ENCODE results near the gene DOCK6.
"Not testable (repeated sequence)": the region's sequence is repeated elsewhere in the genome, so short reads cannot be mapped to it uniquely, and the experiment has no call there.

DNA sequence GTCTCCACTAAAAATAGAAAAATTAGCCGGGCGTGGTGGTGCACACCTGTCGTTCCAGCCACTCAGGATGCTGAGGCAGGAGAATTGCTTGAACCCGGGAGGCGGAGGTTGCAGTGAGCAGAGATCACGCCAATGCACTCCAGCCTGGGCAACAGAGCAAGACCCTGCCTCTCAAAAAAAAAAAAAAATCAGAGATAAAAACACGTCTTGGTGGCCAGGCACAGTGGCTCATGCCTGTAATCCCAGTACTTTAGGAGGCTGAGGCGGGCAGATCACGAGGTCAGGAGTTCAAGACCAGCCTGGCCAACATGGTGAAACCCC, 83.2 kb downstream of the DOCK6 start:
- TF ChIP-seq, protein P1, sequence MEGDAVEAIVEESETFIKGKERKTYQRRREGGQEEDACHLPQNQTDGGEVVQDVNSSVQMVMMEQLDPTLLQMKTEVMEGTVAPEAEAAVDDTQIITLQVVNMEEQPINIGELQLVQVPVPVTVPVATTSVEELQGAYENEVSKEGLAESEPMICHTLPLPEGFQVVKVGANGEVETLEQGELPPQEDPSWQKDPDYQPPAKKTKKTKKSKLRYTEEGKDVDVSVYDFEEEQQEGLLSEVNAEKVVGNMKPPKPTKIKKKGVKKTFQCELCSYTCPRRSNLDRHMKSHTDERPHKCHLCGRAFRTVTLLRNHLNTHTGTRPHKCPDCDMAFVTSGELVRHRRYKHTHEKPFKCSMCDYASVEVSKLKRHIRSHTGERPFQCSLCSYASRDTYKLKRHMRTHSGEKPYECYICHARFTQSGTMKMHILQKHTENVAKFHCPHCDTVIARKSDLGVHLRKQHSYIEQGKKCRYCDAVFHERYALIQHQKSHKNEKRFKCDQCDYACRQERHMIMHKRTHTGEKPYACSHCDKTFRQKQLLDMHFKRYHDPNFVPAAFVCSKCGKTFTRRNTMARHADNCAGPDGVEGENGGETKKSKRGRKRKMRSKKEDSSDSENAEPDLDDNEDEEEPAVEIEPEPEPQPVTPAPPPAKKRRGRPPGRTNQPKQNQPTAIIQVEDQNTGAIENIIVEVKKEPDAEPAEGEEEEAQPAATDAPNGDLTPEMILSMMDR (IDR thresholded peaks at IDR 0.05) = not testable (repeated sequence)
- TF ChIP-seq EP300, POLR2A, POLR2AphosphoS5 (IDR thresholded peaks at IDR 0.05): not testable (repeated sequence)

Data from sigmoid colon (tissue), 4 donors.